ENCODE data around the gene OR9G4.
A peak's percentile ranks its signal among the peaks of the same experiment; 100 is the strongest.

Gene OR9G4

DNA sequence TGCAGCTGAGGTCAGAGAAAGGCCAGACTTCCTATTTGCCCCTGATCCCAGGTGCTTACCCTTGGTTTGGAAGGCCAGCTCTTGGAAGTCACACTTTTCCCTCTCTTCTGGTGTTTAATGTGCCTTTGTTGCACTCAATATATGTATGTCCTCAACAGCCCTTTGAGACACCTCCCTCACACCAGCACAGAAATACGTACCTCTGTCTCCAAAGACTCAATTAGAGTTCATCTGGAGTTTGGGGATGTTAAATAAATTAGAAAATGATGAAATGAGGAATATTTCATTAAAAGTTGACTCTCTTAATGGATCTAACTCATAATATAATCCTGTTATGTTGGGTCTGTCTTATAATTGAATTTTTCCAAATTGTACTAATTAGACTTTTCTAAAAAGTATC, at the start of gene OR9G4:
Gene OR9G4, minus strand, starts transcription at position 101 of the 400 bp plus-strand sequence. CDS start 4,931 bp downstream, outside the sequence.
- no CpG with 5 or more reads among the region's 1 CpG for WGBS (ENCODE audit: insufficient coverage, insufficient read length)
- no peaks in the 10 kb centered on the region for H3K4me1 ChIP-seq (ENCODE audit: control insufficient read depth, insufficient read depth, low read length)
- H3K27me3 ChIP-seq (ENCODE audit: control insufficient read depth, insufficient read depth, low read length): no peaks in the 10 kb centered on the region
- H3K36me3 ChIP-seq (ENCODE audit: control insufficient read depth, insufficient read depth, low read length): no peaks in the 10 kb centered on the region
- no peaks in the 10 kb centered on the region for H3K9me3 ChIP-seq (ENCODE audit: control insufficient read depth, insufficient read depth, low read length)
- H3K4me3 ChIP-seq (ENCODE audit: low read length): no peak within 1 kb of the TSS
- no peak within 1 kb of the TSS for H3K27ac ChIP-seq (ENCODE audit: low read length)
- DNase-seq (ENCODE audit: low read depth, low spot score): no peak

DNA sequence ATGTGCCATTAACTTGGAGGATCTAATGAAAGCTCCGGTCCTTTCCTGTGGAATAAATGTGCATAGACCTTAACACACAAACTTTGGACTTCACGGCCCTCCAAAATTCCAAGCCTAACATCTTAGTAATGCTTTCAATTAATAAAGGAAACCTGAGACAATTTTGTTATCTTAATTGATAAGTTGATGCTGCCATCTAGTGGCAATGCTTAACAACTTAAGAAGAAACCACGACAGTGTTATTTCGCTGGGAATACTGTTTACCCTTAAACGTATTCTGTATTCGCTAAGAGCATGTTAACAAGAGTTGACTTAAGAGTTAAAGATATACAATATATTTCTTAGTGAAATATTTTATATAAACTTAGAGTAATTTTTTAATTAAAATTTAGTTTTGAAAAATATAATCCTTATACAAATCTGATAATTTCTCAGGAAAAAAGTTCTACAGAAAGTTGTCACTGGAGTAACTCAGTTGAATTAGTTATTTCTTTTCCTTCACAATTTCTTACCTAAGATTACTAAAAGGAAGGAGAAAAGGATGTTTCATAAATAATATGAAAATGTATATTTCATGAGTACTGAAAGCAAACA, 35.0 kb upstream of the OR9G4 start:
- no peaks in the 10 kb centered on the region for H3K4me1 ChIP-seq (ENCODE audit: control insufficient read depth, insufficient read depth, low read length)
- no peak overlapping the region for H3K27ac ChIP-seq (ENCODE audit: low read length)
- DNase-seq (ENCODE audit: low read depth, low spot score): peak; percentile 25
- H3K4me3 ChIP-seq (ENCODE audit: low read length): no peak overlapping the region
- WGBS (ENCODE audit: insufficient coverage, insufficient read length): no CpG with 5 or more reads among the region's 6 CpGs
- H3K27me3 ChIP-seq (ENCODE audit: control insufficient read depth, insufficient read depth, low read length): no peaks in the 10 kb centered on the region
- H3K36me3 ChIP-seq (ENCODE audit: control insufficient read depth, insufficient read depth, low read length): no peaks in the 10 kb centered on the region
- H3K9me3 ChIP-seq (ENCODE audit: control insufficient read depth, insufficient read depth, low read length): no peaks in the 10 kb centered on the region

- no peaks in the 10 kb centered on the region for H3K36me3 ChIP-seq (ENCODE audit: control insufficient read depth, insufficient read depth, low read length)
- DNase-seq (ENCODE audit: low read depth, low spot score): no peak
- no peaks in the 10 kb centered on the region for H3K27me3 ChIP-seq (ENCODE audit: control insufficient read depth, insufficient read depth, low read length)
- no peak overlapping the region for H3K4me3 ChIP-seq (ENCODE audit: low read length)
- H3K4me1 ChIP-seq (ENCODE audit: control insufficient read depth, insufficient read depth, low read length): no peaks in the 10 kb centered on the region
- no peak overlapping the region for H3K27ac ChIP-seq (ENCODE audit: low read length)
- no peaks in the 10 kb centered on the region for H3K9me3 ChIP-seq (ENCODE audit: control insufficient read depth, insufficient read depth, low read length)
- WGBS (ENCODE audit: insufficient coverage, insufficient read length): no CpG with 5 or more reads among the region's 10 CpGs
These were observed 33.8 kb upstream of the OR9G4 start for GRCh38 chr11:56782167-56782847.

DNA sequence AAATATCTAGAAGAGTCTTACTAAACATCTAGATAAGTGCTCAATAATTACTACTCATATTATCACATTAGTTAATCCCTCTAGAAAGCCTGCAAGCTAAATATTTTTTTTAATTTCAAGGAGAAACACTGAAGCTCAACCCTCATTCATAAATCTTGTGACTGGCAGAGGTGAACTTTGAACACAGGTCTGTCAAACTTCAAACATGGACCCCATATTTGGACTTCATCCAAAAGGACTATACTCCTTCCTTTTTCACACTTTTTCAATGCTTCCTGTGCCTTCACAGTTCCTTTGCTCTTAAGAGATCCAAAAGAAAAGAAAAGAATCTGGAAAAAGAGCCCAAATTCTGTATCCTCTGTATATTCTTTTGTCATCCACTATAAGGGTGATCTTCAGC, 28.3 kb upstream of the OR9G4 start:
- H3K9me3 ChIP-seq (ENCODE audit: control insufficient read depth, insufficient read depth, low read length): no peaks in the 10 kb centered on the region
- no peak for DNase-seq (ENCODE audit: low read depth, low spot score)
- H3K36me3 ChIP-seq (ENCODE audit: control insufficient read depth, insufficient read depth, low read length): no peaks in the 10 kb centered on the region
- H3K27me3 ChIP-seq (ENCODE audit: control insufficient read depth, insufficient read depth, low read length): no peaks in the 10 kb centered on the region
- no peak overlapping the region for H3K27ac ChIP-seq (ENCODE audit: low read length)
- H3K4me3 ChIP-seq (ENCODE audit: low read length): no peak overlapping the region
- H3K4me1 ChIP-seq (ENCODE audit: control insufficient read depth, insufficient read depth, low read length): no peaks in the 10 kb centered on the region

GRCh38 chr11:56764976-56765375, 16.5 kb upstream of the OR9G4 start:
- no CpG with 5 or more reads among the region's 4 CpGs for WGBS (ENCODE audit: insufficient coverage, insufficient read length)
- Histone ChIP-seq H3K9me3 (ENCODE audit: control insufficient read depth, insufficient read depth, low read length) (no peaks in the 10 kb centered on the region), H3K4me1 (ENCODE audit: control insufficient read depth, insufficient read depth, low read length) (0 out of 2 replicates have a peak, but pooled peaks cover 1% of the 10 kb centered on the region), H3K27ac (ENCODE audit: low read length) (no peak overlapping the region), H3K36me3 (ENCODE audit: control insufficient read depth, insufficient read depth, low read length) (no peaks in the 10 kb centered on the region), H3K27me3 (ENCODE audit: control insufficient read depth, insufficient read depth, low read length) (no peaks in the 10 kb centered on the region), H3K4me3 (ENCODE audit: low read length) (no peak overlapping the region)
- DNase-seq (ENCODE audit: low read depth, low spot score): no peak

- DNase-seq (ENCODE audit: low read depth, low spot score): no peak
These were observed 3.0 kb upstream of the OR9G4 start for GRCh38 chr11:56751480-56751879.

GRCh38 chr11:56750190-56750589, 1.7 kb upstream of the OR9G4 start:
- Histone ChIP-seq H3K27ac (ENCODE audit: low read length) (no peak overlapping the region), H3K9me3 (ENCODE audit: control insufficient read depth, insufficient read depth, low read length) (no peaks in the 10 kb centered on the region), H3K4me3 (ENCODE audit: low read length) (no peak overlapping the region), H3K36me3 (ENCODE audit: control insufficient read depth, insufficient read depth, low read length) (no peaks in the 10 kb centered on the region), H3K4me1 (ENCODE audit: control insufficient read depth, insufficient read depth, low read length) (no peaks in the 10 kb centered on the region), H3K27me3 (ENCODE audit: control insufficient read depth, insufficient read depth, low read length) (no peaks in the 10 kb centered on the region)
- no CpG with 5 or more reads among the region's 5 CpGs for WGBS (ENCODE audit: insufficient coverage, insufficient read length)
- no peak for DNase-seq (ENCODE audit: low read depth, low spot score)

More at GRCh38 chr11:56751480-56751879, 3.0 kb upstream of the OR9G4 start:
- H3K36me3 ChIP-seq (ENCODE audit: control insufficient read depth, insufficient read depth, low read length): no peaks in the 10 kb centered on the region
- no peaks in the 10 kb centered on the region for H3K9me3 ChIP-seq (ENCODE audit: control insufficient read depth, insufficient read depth, low read length)
- no CpG with 5 or more reads among the region's 5 CpGs for WGBS (ENCODE audit: insufficient coverage, insufficient read length)
- H3K4me3 ChIP-seq (ENCODE audit: low read length): no peak overlapping the region
- H3K27ac ChIP-seq (ENCODE audit: low read length): no peak overlapping the region
- no peaks in the 10 kb centered on the region for H3K4me1 ChIP-seq (ENCODE audit: control insufficient read depth, insufficient read depth, low read length)
- no peaks in the 10 kb centered on the region for H3K27me3 ChIP-seq (ENCODE audit: control insufficient read depth, insufficient read depth, low read length)

DNA sequence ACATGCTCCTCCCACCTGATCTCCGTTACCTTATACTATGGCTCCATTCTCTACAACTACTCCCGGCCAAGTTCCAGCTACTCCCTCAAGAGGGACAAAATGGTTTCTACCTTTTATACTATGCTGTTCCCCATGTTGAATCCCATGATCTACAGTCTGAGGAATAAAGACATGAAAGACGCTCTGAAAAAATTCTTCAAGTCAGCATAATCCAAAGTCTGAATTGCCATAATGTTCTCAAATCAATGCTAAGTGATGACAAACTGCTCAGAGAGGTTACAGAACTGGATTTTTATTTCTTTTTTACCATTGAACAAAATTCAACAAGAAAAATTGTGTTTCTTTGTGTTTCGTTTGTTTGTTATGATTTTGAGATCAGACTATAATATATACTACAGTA, 7.6 kb downstream of the OR9G4 start:
- H3K27me3 ChIP-seq (ENCODE audit: control insufficient read depth, insufficient read depth, low read length): no peaks in the 10 kb centered on the region
- H3K4me1 ChIP-seq (ENCODE audit: control insufficient read depth, insufficient read depth, low read length): no peaks in the 10 kb centered on the region
- DNase-seq (ENCODE audit: low read depth, low spot score): no peak
- no peak overlapping the region for H3K4me3 ChIP-seq (ENCODE audit: low read length)
- no peaks in the 10 kb centered on the region for H3K9me3 ChIP-seq (ENCODE audit: control insufficient read depth, insufficient read depth, low read length)
- WGBS (ENCODE audit: insufficient coverage, insufficient read length): no CpG with 5 or more reads among the region's 4 CpGs
- no peaks in the 10 kb centered on the region for H3K36me3 ChIP-seq (ENCODE audit: control insufficient read depth, insufficient read depth, low read length)
- H3K27ac ChIP-seq (ENCODE audit: low read length): no peak overlapping the region

DNA sequence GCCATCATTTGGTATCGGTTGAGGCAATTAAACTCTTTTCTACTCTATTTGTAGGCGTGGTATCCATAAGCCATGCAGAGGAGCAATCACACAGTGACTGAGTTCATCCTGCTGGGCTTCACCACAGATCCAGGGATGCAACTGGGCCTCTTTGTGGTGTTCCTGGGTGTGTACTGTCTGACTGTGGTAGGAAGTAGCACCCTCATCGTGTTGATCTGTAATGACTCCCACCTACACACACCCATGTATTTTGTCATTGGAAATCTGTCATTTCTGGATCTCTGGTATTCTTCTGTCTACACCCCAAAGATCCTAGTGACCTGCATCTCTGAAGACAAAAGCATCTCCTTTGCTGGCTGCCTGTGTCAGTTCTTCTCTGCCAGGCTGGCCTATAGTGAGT, 8.4 kb downstream of the OR9G4 start:
- no peak overlapping the region for H3K27ac ChIP-seq (ENCODE audit: low read length)
- H3K27me3 ChIP-seq (ENCODE audit: control insufficient read depth, insufficient read depth, low read length): no peaks in the 10 kb centered on the region
- no peak overlapping the region for H3K4me3 ChIP-seq (ENCODE audit: low read length)
- WGBS (ENCODE audit: insufficient coverage, insufficient read length): no CpG with 5 or more reads among the region's 3 CpGs
- DNase-seq (ENCODE audit: low read depth, low spot score): no peak
- H3K4me1 ChIP-seq (ENCODE audit: control insufficient read depth, insufficient read depth, low read length): no peaks in the 10 kb centered on the region
- no peaks in the 10 kb centered on the region for H3K9me3 ChIP-seq (ENCODE audit: control insufficient read depth, insufficient read depth, low read length)
- H3K36me3 ChIP-seq (ENCODE audit: control insufficient read depth, insufficient read depth, low read length): no peaks in the 10 kb centered on the region

- no peak overlapping the region for H3K4me3 ChIP-seq (ENCODE audit: low read length)
- WGBS (ENCODE audit: insufficient coverage, insufficient read length): no CpG with 5 or more reads among the region's 4 CpGs
- H3K4me1 ChIP-seq (ENCODE audit: control insufficient read depth, insufficient read depth, low read length): no peaks in the 10 kb centered on the region
These were observed 28.0 kb downstream of the OR9G4 start for GRCh38 chr11:56720513-56720912.

GRCh38 chr11:56716379-56716854, 32.1 kb downstream of the OR9G4 start:
- WGBS (ENCODE audit: insufficient coverage, insufficient read length): 100% methylated on average over 1 of the region's 6 CpGs
- Histone ChIP-seq H3K27ac (ENCODE audit: low read length) (no peak overlapping the region), H3K4me3 (ENCODE audit: low read length) (no peak overlapping the region), H3K9me3 (ENCODE audit: control insufficient read depth, insufficient read depth, low read length) (no peaks in the 10 kb centered on the region), H3K36me3 (ENCODE audit: control insufficient read depth, insufficient read depth, low read length) (no peaks in the 10 kb centered on the region), H3K27me3 (ENCODE audit: control insufficient read depth, insufficient read depth, low read length) (no peaks in the 10 kb centered on the region), H3K4me1 (ENCODE audit: control insufficient read depth, insufficient read depth, low read length) (no peaks in the 10 kb centered on the region)
- no peak for DNase-seq (ENCODE audit: low read depth, low spot score)

More at GRCh38 chr11:56720513-56720912, 28.0 kb downstream of the OR9G4 start:
- no peak for DNase-seq (ENCODE audit: low read depth, low spot score)
- Histone ChIP-seq H3K36me3 (ENCODE audit: control insufficient read depth, insufficient read depth, low read length) (no peaks in the 10 kb centered on the region), H3K9me3 (ENCODE audit: control insufficient read depth, insufficient read depth, low read length) (no peaks in the 10 kb centered on the region), H3K27ac (ENCODE audit: low read length) (no peak overlapping the region), H3K27me3 (ENCODE audit: control insufficient read depth, insufficient read depth, low read length) (no peaks in the 10 kb centered on the region)
